Spleen (tissue), 7 donors: ENCODE data around the gene EPHA4.

Experiments used
- POLR2A ChIP-seq, 3 donors: fragments of 450-650 bp; IDR thresholded peaks; one replicate each; pipeline ENCODE4 v1.5.1; 2017; ENCODE audit warnings: antibody characterized with exemption in 3 of 3, mild to moderate bottlenecking in 1 of 3
- POLR2AphosphoS5 ChIP-seq, 3 donors: sonication (generic); formaldehyde crosslinking; IDR thresholded peaks; one replicate each; pipeline ENCODE4 v1.5.1; 2017; ENCODE audit warnings: antibody characterized with exemption in 3 of 3
- TF ChIP-seq, protein P1 (sequence below), 11 experiments: fragments of 200-600 bp in 7 of 11; fragments of 450-650 bp in 4 of 11; sonication (generic) in 4 of 11; IDR thresholded peaks in 8 of 11; conservative IDR thresholded peaks in 3 of 11; 1 replicate in 7 of 11; 2 replicates in 4 of 11; pipeline versions ENCODE4 v1.4.0 to v1.8.0; 2016 to 2021; ENCODE audit warnings: antibody characterized with exemption in 11 of 11, inconsistent platforms in 4 of 11, mild to moderate bottlenecking in 1 of 11
- donor health status: DM: no; HTN: no; CAD: no; lungs with moderate emphysema.
- donor health status: DM: no; HTN: no; CAD: no.
- donor health status: DM: no; HTN: no; CAD: no.

DNA sequence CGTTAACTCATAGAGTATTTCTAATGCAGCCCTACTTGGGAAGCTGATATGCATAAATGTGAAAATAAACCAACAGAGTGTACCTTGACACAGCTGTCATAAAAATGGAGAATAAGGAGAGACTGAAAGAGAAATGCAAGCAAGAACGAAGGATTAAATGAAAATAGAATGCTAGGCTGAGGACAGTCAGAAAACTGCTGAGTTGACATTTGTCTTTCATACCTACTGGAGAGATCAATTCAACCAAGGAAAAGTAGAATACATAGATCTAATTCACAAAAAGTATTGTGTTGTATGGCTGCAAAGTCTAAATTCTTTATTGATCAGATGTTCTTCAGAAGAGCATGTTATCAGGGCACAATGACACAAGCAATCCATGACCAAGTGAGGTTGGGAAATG lies 112.0 kb downstream of the EPHA4 start:
- TF ChIP-seq POLR2AphosphoS5 (IDR thresholded peaks at IDR 0.05) (no peak), POLR2A (IDR thresholded peaks at IDR 0.05) (no peak)
- TF ChIP-seq, protein P1, sequence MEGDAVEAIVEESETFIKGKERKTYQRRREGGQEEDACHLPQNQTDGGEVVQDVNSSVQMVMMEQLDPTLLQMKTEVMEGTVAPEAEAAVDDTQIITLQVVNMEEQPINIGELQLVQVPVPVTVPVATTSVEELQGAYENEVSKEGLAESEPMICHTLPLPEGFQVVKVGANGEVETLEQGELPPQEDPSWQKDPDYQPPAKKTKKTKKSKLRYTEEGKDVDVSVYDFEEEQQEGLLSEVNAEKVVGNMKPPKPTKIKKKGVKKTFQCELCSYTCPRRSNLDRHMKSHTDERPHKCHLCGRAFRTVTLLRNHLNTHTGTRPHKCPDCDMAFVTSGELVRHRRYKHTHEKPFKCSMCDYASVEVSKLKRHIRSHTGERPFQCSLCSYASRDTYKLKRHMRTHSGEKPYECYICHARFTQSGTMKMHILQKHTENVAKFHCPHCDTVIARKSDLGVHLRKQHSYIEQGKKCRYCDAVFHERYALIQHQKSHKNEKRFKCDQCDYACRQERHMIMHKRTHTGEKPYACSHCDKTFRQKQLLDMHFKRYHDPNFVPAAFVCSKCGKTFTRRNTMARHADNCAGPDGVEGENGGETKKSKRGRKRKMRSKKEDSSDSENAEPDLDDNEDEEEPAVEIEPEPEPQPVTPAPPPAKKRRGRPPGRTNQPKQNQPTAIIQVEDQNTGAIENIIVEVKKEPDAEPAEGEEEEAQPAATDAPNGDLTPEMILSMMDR (IDR thresholded peaks at IDR 0.05 in 8 of 11, conservative IDR thresholded peaks at IDR 0.05 in 3 of 11) = no peak
